ENCODE measurements around the gene TEX14. TPM values are rescaled to one million over a fixed set of nuclear protein-coding genes. Genes with fewer than 3 reads are reported as not detected.

Gene TEX14
- total and polyA plus RNA-seq, 10 of the 15 experiments (the other 5 are each of a cell fraction or from before 2014, with no cell fraction given): 0.15 to 1.3 (median 0.66) TPM

GRCh38 chr17:58517928-58518609 lies 173.8 kb downstream of the TEX14 start (continued):
- no peak for TF ChIP-seq MYC (IDR thresholded peaks at IDR 0.05; ENCODE audit: insufficient read depth, insufficient read length, insufficient replicate concordance, low read length, severe bottlenecking)
- TF ChIP-seq BMI1 (IDR thresholded peaks at IDR 0.05; ENCODE audit: borderline replicate concordance): no peak
- peak; percentile 49 for TF ChIP-seq SIX5 (IDR thresholded peaks at IDR 0.05; ENCODE audit: low read depth, low read length, severe bottlenecking)
- peak; percentile 97 for TF ChIP-seq HDGF (IDR thresholded peaks at IDR 0.05)
- TF ChIP-seq NRF1 (conservative IDR thresholded peaks at IDR 0.05; ENCODE audit: low read depth, low read length): no peak
- peak; percentile 77; the same call in 1 of the 2 replicates for TF ChIP-seq ZNF592 (IDR thresholded peaks at IDR 0.05)
- no peak for TF ChIP-seq CHD4 (IDR thresholded peaks at IDR 0.05)
- peak; percentile 95 for TF ChIP-seq CREB1 (IDR thresholded peaks at IDR 0.05; ENCODE audit: low read depth)
- TF ChIP-seq, protein P1, sequence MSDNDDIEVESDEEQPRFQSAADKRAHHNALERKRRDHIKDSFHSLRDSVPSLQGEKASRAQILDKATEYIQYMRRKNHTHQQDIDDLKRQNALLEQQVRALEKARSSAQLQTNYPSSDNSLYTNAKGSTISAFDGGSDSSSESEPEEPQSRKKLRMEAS (IDR thresholded peaks at IDR 0.05; ENCODE audit: low read depth, low read length): 0 out of 2 replicates have a peak, but pooled peaks have one; percentile 27
- TF ChIP-seq RAD51 (IDR thresholded peaks at IDR 0.05): no peak
- TF ChIP-seq, protein P2, sequence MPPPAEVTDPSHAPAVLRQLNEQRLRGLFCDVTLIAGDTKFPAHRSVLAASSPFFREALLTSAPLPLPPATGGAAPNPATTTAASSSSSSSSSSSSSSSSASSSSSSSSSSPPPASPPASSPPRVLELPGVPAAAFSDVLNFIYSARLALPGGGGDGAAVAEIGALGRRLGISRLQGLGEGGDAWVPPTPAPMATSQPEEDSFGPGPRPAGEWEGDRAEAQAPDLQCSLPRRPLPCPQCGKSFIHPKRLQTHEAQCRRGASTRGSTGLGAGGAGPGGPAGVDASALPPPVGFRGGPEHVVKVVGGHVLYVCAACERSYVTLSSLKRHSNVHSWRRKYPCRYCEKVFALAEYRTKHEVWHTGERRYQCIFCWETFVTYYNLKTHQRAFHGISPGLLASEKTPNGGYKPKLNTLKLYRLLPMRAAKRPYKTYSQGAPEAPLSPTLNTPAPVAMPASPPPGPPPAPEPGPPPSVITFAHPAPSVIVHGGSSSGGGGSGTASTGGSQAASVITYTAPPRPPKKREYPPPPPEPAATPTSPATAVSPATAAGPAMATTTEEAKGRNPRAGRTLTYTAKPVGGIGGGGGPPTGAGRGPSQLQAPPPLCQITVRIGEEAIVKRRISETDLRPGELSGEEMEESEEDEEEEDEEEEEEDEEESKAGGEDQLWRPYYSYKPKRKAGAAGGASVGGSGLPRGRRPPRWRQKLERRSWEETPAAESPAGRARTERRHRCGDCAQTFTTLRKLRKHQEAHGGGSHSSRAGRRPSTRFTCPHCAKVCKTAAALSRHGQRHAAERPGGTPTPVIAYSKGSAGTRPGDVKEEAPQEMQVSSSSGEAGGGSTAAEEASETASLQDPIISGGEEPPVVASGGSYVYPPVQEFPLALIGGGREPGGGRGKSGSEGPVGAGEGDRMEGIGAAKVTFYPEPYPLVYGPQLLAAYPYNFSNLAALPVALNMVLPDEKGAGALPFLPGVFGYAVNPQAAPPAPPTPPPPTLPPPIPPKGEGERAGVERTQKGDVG (CRISPR knock-in tag; IDR thresholded peaks at IDR 0.05): no peak
- no peak for TF ChIP-seq NR2F1 (conservative IDR thresholded peaks at IDR 0.05)
- no peak for TF ChIP-seq ZNF274 (IDR thresholded peaks at IDR 0.05; ENCODE audit: insufficient read depth, insufficient read length)
- TF ChIP-seq CEBPB (IDR thresholded peaks at IDR 0.05; ENCODE audit: borderline replicate concordance in 1 of 2, low read depth in 2 of 2, low read length in 2 of 2): no peak
- peak; percentile 21 for TF ChIP-seq PBX3 (IDR thresholded peaks at IDR 0.05; ENCODE audit: insufficient replicate concordance, low read depth, low read length)
- TF ChIP-seq NR2C1 (IDR thresholded peaks at IDR 0.05): peak; percentile 64; the same call in 1 of the 2 replicates
- TF ChIP-seq SUZ12 (IDR thresholded peaks at IDR 0.05; ENCODE audit: unreplicated experiment): no peak
- TF ChIP-seq, protein P3, sequence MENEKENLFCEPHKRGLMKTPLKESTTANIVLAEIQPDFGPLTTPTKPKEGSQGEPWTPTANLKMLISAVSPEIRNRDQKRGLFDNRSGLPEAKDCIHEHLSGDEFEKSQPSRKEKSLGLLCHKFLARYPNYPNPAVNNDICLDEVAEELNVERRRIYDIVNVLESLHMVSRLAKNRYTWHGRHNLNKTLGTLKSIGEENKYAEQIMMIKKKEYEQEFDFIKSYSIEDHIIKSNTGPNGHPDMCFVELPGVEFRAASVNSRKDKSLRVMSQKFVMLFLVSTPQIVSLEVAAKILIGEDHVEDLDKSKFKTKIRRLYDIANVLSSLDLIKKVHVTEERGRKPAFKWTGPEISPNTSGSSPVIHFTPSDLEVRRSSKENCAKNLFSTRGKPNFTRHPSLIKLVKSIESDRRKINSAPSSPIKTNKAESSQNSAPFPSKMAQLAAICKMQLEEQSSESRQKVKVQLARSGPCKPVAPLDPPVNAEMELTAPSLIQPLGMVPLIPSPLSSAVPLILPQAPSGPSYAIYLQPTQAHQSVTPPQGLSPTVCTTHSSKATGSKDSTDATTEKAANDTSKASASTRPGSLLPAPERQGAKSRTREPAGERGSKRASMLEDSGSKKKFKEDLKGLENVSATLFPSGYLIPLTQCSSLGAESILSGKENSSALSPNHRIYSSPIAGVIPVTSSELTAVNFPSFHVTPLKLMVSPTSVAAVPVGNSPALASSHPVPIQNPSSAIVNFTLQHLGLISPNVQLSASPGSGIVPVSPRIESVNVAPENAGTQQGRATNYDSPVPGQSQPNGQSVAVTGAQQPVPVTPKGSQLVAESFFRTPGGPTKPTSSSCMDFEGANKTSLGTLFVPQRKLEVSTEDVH (IDR thresholded peaks at IDR 0.05; ENCODE audit: low read depth, partially characterized antibody): peak; percentile 55

All from GM12878 (cell line).